ENCODE results near the gene C1orf116.

C1orf116 gene

DNA sequence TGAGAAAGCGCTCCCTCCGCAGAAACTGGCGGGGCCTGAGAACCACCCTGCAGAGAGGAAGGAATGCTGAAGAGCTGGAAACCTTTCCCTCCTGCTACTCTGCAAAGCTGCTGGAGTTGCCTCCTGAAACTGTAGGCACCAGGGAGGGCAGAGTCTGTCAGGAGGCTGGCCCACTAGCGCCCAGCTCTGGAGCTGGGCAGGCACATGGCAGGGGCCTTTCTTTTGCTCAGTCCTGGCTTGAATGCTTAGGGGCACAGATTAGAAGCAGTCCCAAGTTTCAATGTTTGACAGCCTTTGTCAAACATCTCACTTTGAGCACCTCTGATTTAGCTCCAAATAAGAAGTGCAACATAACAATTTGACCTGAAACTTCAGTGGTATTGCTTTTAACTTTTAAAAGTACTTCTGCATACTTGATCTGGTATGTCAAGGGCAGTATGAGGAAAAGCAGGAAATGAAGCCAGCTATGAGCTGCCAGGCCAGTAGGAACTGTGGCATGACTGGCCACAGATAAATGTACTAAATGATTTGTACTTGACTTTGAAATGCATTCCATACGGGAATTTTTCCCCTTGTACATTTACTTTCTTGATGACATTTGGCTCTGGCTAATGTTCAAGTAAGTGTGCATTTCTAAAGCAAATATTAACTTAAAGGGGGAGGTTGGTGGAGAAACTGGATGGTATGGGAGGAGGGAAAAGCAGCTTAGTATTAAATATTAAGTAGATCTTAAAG lies 7.2 kb downstream of the C1orf116 start:
- H3K4me3 ChIP-seq (ENCODE audit: low read depth, low read length): peak overlapping the region; percentile 27
- TF ChIP-seq, protein P1, sequence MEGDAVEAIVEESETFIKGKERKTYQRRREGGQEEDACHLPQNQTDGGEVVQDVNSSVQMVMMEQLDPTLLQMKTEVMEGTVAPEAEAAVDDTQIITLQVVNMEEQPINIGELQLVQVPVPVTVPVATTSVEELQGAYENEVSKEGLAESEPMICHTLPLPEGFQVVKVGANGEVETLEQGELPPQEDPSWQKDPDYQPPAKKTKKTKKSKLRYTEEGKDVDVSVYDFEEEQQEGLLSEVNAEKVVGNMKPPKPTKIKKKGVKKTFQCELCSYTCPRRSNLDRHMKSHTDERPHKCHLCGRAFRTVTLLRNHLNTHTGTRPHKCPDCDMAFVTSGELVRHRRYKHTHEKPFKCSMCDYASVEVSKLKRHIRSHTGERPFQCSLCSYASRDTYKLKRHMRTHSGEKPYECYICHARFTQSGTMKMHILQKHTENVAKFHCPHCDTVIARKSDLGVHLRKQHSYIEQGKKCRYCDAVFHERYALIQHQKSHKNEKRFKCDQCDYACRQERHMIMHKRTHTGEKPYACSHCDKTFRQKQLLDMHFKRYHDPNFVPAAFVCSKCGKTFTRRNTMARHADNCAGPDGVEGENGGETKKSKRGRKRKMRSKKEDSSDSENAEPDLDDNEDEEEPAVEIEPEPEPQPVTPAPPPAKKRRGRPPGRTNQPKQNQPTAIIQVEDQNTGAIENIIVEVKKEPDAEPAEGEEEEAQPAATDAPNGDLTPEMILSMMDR (IDR thresholded peaks at IDR 0.05; ENCODE audit: control insufficient read depth, extremely low read depth, insufficient read depth): no peak
- DNase-seq (ENCODE audit: low read depth): peak; percentile 94

DNA sequence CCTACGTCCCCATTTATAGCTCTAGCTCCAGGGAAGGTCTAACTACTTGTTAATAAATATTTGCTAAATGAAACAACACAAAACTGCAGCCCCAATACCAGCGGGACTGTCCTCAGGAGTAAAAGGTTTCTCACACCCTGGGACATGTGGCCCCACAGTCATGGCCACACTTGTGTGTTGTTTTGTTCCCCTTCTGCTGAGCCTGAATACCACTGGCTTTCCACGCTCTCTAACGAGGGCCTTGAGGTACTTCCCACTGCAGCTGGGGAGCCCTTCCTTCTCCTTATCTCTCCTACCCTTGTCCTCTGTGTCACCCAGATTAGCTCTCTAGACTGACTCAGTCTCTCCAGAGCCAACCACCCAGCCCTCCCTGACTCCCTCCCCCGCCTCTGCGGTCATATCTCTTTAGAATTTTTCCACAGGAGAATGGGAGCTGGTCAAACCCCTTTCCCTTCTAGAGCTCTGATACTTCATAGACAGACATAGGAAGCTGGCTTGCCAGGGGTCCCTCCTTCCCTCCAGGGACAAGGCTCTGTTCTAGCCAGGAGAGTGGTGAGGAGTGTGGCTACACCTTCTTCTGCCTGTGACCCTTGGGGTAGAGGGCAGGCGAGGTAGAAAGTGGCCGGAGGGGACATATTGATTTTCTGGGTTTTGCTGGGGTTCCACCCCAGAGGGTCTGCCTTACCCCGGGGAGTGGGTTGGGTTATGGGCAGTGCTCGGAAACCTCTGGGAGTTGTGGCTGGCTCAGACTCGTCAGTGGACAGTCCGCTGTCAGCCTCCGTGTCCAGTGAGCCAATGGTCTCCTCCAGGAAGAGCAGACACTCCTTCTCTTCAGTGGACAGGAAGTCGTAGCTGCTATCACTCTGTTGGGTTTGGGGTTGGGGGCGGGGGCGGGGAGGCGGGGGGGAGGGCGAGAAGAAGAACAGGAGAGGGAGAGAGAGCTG lies 8.1 kb downstream of the C1orf116 start:
- TF ChIP-seq, protein P1 (IDR thresholded peaks at IDR 0.05; ENCODE audit: control insufficient read depth, extremely low read depth, insufficient read depth): no peak
- no peak for DNase-seq (ENCODE audit: low read depth)
- no peak overlapping the region for H3K4me3 ChIP-seq (ENCODE audit: low read depth, low read length)

GRCh38 chr1:207022996-207023679 lies 9.4 kb downstream of the C1orf116 start:
- DNase-seq (ENCODE audit: low read depth): no peak
- H3K4me3 ChIP-seq (ENCODE audit: low read depth, low read length): no peak overlapping the region
- TF ChIP-seq, protein P1 (IDR thresholded peaks at IDR 0.05; ENCODE audit: control insufficient read depth, extremely low read depth, insufficient read depth): no peak

- TF ChIP-seq, protein P1 (IDR thresholded peaks at IDR 0.05; ENCODE audit: control insufficient read depth, extremely low read depth, insufficient read depth): no peak
- H3K4me3 ChIP-seq (ENCODE audit: low read depth, low read length): no peak overlapping the region
- DNase-seq (ENCODE audit: low read depth): no peak
These were observed 10.5 kb downstream of the C1orf116 start for GRCh38 chr1:207021876-207022596.

- no peak overlapping the region for H3K4me3 ChIP-seq (ENCODE audit: low read depth, low read length)
- DNase-seq (ENCODE audit: low read depth): no peak
- TF ChIP-seq, protein P1 (IDR thresholded peaks at IDR 0.05; ENCODE audit: control insufficient read depth, extremely low read depth, insufficient read depth): no peak
These were observed 11.3 kb downstream of the C1orf116 start for GRCh38 chr1:207021139-207021861.

DNA sequence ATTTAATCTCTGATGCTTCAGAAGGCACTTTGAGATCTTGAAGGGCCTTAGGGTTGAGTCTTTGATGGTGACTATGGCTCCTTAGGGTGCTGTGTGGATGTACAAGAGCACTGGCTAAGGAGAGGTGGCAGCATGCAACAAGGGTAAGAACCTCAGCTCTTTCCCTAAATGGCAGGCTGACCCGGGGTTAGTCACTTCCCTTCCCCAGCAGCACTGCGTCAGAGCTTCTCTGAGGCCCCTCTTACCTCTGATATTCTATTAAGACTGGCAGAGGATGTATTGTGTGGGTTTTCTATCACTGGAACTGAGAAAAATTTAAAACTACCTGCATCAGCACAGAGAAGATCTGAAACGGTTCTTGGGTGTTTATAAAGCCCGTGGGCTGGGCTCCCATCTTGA lies 11.8 kb downstream of the C1orf116 start:
- TF ChIP-seq, protein P1 (IDR thresholded peaks at IDR 0.05; ENCODE audit: control insufficient read depth, extremely low read depth, insufficient read depth): no peak
- H3K4me3 ChIP-seq (ENCODE audit: low read depth, low read length): no peak overlapping the region
- DNase-seq (ENCODE audit: low read depth): no peak
